Measurements from ENCODE around the gene CCNC. TPM values are rescaled to one million over a fixed set of nuclear protein-coding genes. Genes with fewer than 3 reads are reported as not detected.

The CCNC gene
- total RNA-seq, 2 experiments from 2014 or later, result 40.5 to 42.6 TPM

- Histone ChIP-seq H3K4me3 (ENCODE audit: low read length) (no peak overlapping the region), H3K9me3 (ENCODE audit: control insufficient read depth in 1 of 2, insufficient read depth in 1 of 2, low read length in 2 of 2) (peaks cover 3 to 19% of the 10 kb centered on the region in 2 experiments), H3K27ac (ENCODE audit: low read depth in 1 of 2, low read length in 2 of 2) (no peak overlapping the region), H3K27me3 (ENCODE audit: control insufficient read depth in 1 of 2, insufficient read depth in 2 of 2, low read length in 2 of 2) (peaks cover 43 to 82% of the 10 kb centered on the region in 2 experiments), H3K36me3 (ENCODE audit: insufficient read depth, low read length) (no peaks in the 10 kb centered on the region), H3K4me1 (ENCODE audit: insufficient read depth, low read length) (peaks cover 30% of the 10 kb centered on the region)
- Mint-ChIP-seq H3K36me3 (ENCODE audit: low read depth) (no peaks in the 10 kb centered on the region), H3K4me3 (peak overlapping the region; percentile 69), H3K27me3 (peaks cover 88% of the 10 kb centered on the region), H3K4me1 (ENCODE audit: low read depth) (peaks cover 34% of the 10 kb centered on the region), H3K9me3 (no peaks in the 10 kb centered on the region), H3K27ac (no peak overlapping the region)
- CTCF ChIA-PET, result interaction anchor here (3.5 kb wide), 1 partner anchor 156 kb away, joined by 21 read pairs; no protein-coding TSS in a partner anchor
- POLR2A ChIA-PET, result interaction anchor here (1.0 kb wide), 1 partner anchor 166 kb away, joined by 3 read pairs; no protein-coding TSS in a partner anchor
- no peak for DNase-seq
- no peak for TF ChIP-seq CTCF (IDR thresholded peaks at IDR 0.05)
- ATAC-seq (ENCODE audit: poor library complexity), result no peak
- intact Hi-C loops (cut with DNase I, micrococcal nuclease), result loop anchor here in 1 of 2 experiments (10.0 kb wide), 1 partner anchor 875 kb away; the partner anchor contains the start of gene SIM1
Measured at GRCh38 chr6:99589907-99590493, 21.5 kb upstream of the CCNC start.

GRCh38 chr6:99589290-99589672 is 20.8 kb upstream of the CCNC start:
- no peak for TF ChIP-seq CTCF (IDR thresholded peaks at IDR 0.05)
- intact Hi-C loops (cut with DNase I, micrococcal nuclease), result no loop called here
- peak overlapping the region; percentile 88 for H3K4me3 Mint-ChIP-seq

GRCh38 chr6:99588618-99589289 is 20.3 kb upstream of the CCNC start:
- Histone ChIP-seq H3K27ac (ENCODE audit: low read depth in 1 of 2, low read length in 2 of 2) (no peak overlapping the region), H3K36me3 (ENCODE audit: insufficient read depth, low read length) (no peaks in the 10 kb centered on the region), H3K27me3 (ENCODE audit: control insufficient read depth in 1 of 2, insufficient read depth in 2 of 2, low read length in 2 of 2) (peaks cover 40 to 72% of the 10 kb centered on the region in 2 experiments), H3K4me1 (ENCODE audit: insufficient read depth, low read length) (peaks cover 30% of the 10 kb centered on the region), H3K4me3 (ENCODE audit: low read length) (peak overlapping the region; percentile 63), H3K9me3 (ENCODE audit: control insufficient read depth in 1 of 2, insufficient read depth in 1 of 2, low read length in 2 of 2) (peaks cover 0 to 12% of the 10 kb centered on the region in 2 experiments)
- Mint-ChIP-seq H3K9me3 (no peaks in the 10 kb centered on the region), H3K4me3 (peak overlapping the region; percentile 88), H3K27ac (no peak overlapping the region), H3K36me3 (ENCODE audit: low read depth) (no peaks in the 10 kb centered on the region), H3K27me3 (peaks cover 84% of the 10 kb centered on the region), H3K4me1 (ENCODE audit: low read depth) (peaks cover 34% of the 10 kb centered on the region)
- ChIA-PET POLR2A (interaction anchor here (1.0 to 1.9 kb wide), 5 partner anchors 15 to 164 kb away, joined by 3 to 17 read pairs (median 4); partner anchors contain the start of gene CCNC), CTCF (interaction anchor here (0.6 to 3.5 kb wide), 17 partner anchors 8 to 874 kb away, joined by 3 to 21 read pairs (median 4); partner anchors contain the start of gene USP45)
- peak; percentile 62 for TF ChIP-seq CTCF (IDR thresholded peaks at IDR 0.05)
- intact Hi-C loops (cut with DNase I, micrococcal nuclease), result loop anchor here in 1 of 2 experiments (1.0 kb wide), 1 partner anchor 158 kb away; no protein-coding TSS in a partner anchor
- ATAC-seq (ENCODE audit: poor library complexity) (peak; percentile 88), DNase-seq (peak; percentile 41 to 83 (median 58))

More at GRCh38 chr6:99589290-99589672, 20.8 kb upstream of the CCNC start:
- no peaks in the 10 kb centered on the region for H3K36me3 ChIP-seq (ENCODE audit: insufficient read depth, low read length)
- peaks cover 42 to 77% of the 10 kb centered on the region in 2 experiments for H3K27me3 ChIP-seq (ENCODE audit: control insufficient read depth in 1 of 2, insufficient read depth in 2 of 2, low read length in 2 of 2)
- Mint-ChIP-seq H3K27ac (no peak overlapping the region), H3K27me3 (peaks cover 88% of the 10 kb centered on the region), H3K9me3 (no peaks in the 10 kb centered on the region), H3K36me3 (ENCODE audit: low read depth) (no peaks in the 10 kb centered on the region), H3K4me1 (ENCODE audit: low read depth) (peaks cover 34% of the 10 kb centered on the region)
- POLR2A ChIA-PET, result interaction anchor here (1.0 to 1.5 kb wide), 4 partner anchors 15 to 165 kb away, joined by 3 to 4 read pairs (median 4); no protein-coding TSS in a partner anchor
- CTCF ChIA-PET, result interaction anchor here (0.6 to 3.5 kb wide), 11 partner anchors 7 to 873 kb away, joined by 3 to 21 read pairs (median 4); no protein-coding TSS in a partner anchor
- H3K4me3 ChIP-seq (ENCODE audit: low read length), result peak overlapping the region; percentile 63
- H3K9me3 ChIP-seq (ENCODE audit: control insufficient read depth in 1 of 2, insufficient read depth in 1 of 2, low read length in 2 of 2), result peaks cover 2 to 12% of the 10 kb centered on the region in 2 experiments
- ATAC-seq (ENCODE audit: poor library complexity) (peak; percentile 10), DNase-seq (no peak)
- peaks cover 30% of the 10 kb centered on the region for H3K4me1 ChIP-seq (ENCODE audit: insufficient read depth, low read length)
- H3K27ac ChIP-seq (ENCODE audit: low read depth in 1 of 2, low read length in 2 of 2), result no peak overlapping the region

All from CD4-positive, alpha-beta T cell (primary cell).